ENCODE data around the gene PNPLA3. TPM values are rescaled to one million over a fixed set of nuclear protein-coding genes. Genes with fewer than 3 reads are reported as not detected.
A peak's percentile ranks its signal among the peaks of the same experiment; 100 is the strongest.

PNPLA3 gene, protein sequence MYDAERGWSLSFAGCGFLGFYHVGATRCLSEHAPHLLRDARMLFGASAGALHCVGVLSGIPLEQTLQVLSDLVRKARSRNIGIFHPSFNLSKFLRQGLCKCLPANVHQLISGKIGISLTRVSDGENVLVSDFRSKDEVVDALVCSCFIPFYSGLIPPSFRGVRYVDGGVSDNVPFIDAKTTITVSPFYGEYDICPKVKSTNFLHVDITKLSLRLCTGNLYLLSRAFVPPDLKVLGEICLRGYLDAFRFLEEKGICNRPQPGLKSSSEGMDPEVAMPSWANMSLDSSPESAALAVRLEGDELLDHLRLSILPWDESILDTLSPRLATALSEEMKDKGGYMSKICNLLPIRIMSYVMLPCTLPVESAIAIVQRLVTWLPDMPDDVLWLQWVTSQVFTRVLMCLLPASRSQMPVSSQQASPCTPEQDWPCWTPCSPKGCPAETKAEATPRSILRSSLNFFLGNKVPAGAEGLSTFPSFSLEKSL
- total RNA-seq (0.37 TPM), polyA plus RNA-seq (0.19 TPM)

DNA sequence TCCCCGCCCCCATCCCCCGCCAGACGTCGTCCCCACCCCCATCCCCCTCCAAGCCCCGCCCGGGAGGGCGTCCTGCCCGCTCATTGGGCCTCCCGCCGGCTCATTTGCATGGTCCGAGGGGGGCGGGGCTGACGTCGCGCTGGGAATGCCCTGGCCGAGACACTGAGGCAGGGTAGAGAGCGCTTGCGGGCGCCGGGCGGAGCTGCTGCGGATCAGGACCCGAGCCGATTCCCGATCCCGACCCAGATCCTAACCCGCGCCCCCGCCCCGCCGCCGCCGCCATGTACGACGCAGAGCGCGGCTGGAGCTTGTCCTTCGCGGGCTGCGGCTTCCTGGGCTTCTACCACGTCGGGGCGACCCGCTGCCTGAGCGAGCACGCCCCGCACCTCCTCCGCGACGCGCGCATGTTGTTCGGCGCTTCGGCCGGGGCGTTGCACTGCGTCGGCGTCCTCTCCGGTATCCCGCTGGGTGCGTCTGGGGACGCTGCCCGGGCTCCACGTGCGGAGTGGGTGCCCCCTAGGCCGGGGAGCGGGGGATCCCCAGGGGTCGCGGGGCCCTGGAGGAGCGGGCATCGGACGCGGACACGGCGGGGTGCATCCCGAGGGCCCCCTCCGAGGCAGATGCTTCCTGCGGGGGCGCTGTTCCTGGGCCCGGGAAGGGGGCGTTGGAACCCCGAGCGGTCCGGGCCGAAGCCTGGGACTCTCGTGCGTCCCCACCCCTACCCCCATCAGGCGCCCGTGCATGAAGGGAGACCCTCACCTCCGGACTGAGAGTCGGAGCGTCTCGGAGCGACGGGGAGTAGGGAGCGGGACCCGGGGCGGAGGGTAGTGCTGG is at the start of gene PNPLA3:
Gene PNPLA3, plus strand, starts transcription at position 175 of the 834 bp plus-strand sequence. Its CDS starts 107 bp downstream, at position 282.
- H3K27ac ChIP-seq (ENCODE audit: low read depth) = no peak within 1 kb of the TSS
- no peaks in the 10 kb centered on the region for H3K36me3 ChIP-seq (ENCODE audit: insufficient read depth)
- DNase-seq (ENCODE audit: extremely low spot score) = peak; percentile 73
- H3K4me3 ChIP-seq (ENCODE audit: low read depth, low read length) = peak within 1 kb of the TSS; percentile 49
- 1% methylated on average over 100 of the region's 100 CpGs for WGBS
- H3K4me1 ChIP-seq (ENCODE audit: insufficient read depth) = no peaks in the 10 kb centered on the region

DNA sequence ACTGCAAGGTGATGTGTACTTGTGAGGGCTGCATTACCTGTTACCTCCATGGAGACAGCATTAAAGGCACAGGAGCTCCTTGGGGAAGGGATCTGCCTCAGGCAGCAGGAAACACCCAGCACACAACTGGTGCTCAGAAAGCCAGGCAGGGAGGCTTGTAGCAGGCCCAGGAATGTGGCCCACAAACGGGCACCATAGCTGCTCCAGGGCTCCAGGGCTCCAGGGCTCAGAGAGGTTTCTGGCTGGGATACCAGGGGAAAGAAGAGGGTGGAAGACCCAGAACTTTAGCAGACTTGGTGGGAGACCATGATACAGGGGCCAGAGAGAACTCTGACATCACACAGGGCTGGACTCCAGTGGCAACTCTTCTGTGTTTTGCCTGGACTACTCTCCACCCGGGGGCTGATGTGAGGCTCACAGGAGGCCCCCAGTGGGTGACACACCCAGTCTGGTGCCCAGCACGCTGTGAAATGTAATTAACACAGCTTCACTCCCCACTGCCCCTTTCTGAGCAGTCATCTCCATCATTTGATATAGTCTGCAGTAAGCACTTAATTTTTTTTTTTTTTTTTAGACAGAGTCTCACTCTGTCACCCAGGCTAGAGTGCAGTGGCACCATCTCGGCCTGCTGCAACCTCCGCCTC is 46.6 kb upstream of the PNPLA3 start:
- H3K4me3 ChIP-seq (ENCODE audit: low read depth, low read length) = no peak overlapping the region
- no peaks in the 10 kb centered on the region for H3K4me1 ChIP-seq (ENCODE audit: insufficient read depth)
- H3K27ac ChIP-seq (ENCODE audit: low read depth) = no peak overlapping the region
- 66% methylated on average over 5 of the region's 5 CpGs for WGBS
- no peaks in the 10 kb centered on the region for H3K36me3 ChIP-seq (ENCODE audit: insufficient read depth)
- DNase-seq (ENCODE audit: extremely low spot score) = no peak

DNA sequence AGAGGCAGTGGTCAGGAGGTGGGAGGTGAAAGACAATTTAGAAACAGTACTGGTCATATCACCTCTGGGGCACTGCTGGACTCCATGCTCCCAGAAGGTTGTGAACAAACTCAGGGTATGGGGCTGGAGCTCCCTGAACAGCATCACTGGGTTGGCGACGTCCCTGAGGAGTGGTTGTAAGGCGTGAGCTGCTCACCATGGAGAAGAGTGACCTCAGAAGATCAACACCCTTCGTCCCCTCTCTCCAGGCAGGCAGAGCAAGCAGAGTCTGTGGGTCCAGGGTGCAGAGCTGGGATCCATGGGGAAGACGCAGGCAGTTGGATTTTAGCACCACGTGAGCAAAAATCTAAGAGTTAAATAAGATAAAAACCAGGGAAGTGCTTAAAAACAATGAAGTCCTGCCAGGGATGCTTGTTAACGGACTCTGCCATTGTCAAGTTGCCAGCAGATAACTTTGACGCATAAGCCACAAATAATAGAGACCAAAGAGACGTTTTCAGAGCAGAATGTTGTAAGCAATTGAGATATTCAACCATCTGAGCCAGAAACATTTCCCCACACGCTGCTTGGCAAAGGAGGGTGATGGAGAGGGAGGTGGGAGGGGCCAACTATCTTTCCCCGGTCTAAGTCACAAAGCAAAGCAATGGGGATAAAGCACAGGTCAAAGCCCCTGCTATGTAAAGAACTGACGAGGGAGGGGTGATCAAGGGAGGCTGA is 45.4 kb upstream of the PNPLA3 start:
- Histone ChIP-seq H3K27ac (ENCODE audit: low read depth) (no peak overlapping the region), H3K4me1 (ENCODE audit: insufficient read depth) (no peaks in the 10 kb centered on the region), H3K36me3 (ENCODE audit: insufficient read depth) (no peaks in the 10 kb centered on the region), H3K4me3 (ENCODE audit: low read depth, low read length) (no peak overlapping the region)
- DNase-seq (ENCODE audit: extremely low spot score) = no peak
- 31% methylated on average over 12 of the region's 12 CpGs for WGBS

DNA sequence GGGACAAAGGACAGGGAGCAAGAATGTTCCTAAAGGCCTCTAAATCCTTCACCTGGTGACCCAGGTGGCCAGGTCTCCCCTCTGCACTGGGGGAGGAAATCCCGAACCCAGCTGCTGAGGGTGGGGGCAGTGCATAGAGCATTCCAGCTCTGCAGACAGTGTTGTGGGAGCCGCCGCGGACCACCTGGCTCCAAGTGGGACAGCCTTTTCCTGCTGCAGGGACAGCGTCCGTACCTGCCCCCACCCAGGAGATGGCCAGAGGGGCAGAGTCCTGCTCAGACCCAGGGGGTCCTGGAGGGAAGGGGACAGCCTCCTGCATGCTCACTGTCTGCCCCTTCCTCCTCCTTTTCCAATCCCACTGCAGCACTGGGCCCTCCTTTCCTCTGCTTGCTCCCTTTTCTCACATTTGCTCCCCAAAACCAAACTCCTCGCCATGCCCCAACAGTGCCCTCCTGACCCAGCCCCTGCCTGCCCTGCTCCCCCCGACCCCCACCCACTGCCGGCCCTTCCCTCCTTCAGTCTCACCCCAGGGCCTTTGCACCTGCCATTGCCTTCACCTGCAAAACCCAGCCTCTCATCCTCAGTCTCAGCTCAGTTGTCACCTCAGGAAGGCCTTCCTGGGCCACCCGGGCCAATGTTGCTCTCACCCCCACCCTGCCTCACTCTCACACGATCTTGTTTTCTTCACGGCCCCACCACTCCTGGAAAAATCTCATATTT is 44.6 kb upstream of the PNPLA3 start:
- 70% methylated on average over 12 of the region's 12 CpGs for WGBS
- no peaks in the 10 kb centered on the region for H3K4me1 ChIP-seq (ENCODE audit: insufficient read depth)
- H3K27ac ChIP-seq (ENCODE audit: low read depth) = no peak overlapping the region
- DNase-seq (ENCODE audit: extremely low spot score) = no peak
- H3K36me3 ChIP-seq (ENCODE audit: insufficient read depth) = no peaks in the 10 kb centered on the region
- no peak overlapping the region for H3K4me3 ChIP-seq (ENCODE audit: low read depth, low read length)

DNA sequence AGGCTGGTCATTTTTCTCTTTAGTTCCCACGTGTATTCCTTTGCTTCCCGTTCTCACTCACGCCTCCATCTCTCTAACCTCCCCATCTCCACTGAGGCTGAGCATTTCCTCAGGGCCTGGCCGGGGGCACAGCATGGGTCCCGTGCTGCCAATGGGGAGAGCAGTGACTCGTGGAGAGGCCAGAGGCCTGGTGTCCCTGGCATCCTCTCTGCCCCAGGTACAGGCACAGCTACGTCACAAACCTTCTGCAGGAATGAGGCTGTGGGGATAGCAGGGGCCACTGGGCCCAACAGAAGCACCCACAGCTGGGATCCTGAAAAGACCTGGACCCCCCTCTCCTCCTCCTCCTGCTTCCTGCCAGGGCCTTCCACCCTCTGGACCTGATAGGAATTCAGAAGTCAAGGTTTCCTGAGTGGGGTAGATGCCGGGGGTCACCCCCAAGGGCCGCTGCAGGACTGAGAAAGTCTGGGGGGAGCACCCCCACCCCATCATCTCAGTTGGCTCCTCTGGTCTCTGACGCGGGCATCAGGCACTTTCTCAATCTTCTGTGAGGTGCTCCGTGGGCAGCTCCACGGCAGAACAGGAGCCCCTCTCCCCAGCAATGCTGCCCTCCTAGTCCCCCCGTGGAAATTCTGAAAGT is 43.6 kb upstream of the PNPLA3 start:
- no peak overlapping the region for H3K27ac ChIP-seq (ENCODE audit: low read depth)
- H3K36me3 ChIP-seq (ENCODE audit: insufficient read depth) = no peaks in the 10 kb centered on the region
- DNase-seq (ENCODE audit: extremely low spot score) = no peak
- H3K4me3 ChIP-seq (ENCODE audit: low read depth, low read length) = no peak overlapping the region
- WGBS = 83% methylated on average over 14 of the region's 14 CpGs
- no peaks in the 10 kb centered on the region for H3K4me1 ChIP-seq (ENCODE audit: insufficient read depth)

DNA sequence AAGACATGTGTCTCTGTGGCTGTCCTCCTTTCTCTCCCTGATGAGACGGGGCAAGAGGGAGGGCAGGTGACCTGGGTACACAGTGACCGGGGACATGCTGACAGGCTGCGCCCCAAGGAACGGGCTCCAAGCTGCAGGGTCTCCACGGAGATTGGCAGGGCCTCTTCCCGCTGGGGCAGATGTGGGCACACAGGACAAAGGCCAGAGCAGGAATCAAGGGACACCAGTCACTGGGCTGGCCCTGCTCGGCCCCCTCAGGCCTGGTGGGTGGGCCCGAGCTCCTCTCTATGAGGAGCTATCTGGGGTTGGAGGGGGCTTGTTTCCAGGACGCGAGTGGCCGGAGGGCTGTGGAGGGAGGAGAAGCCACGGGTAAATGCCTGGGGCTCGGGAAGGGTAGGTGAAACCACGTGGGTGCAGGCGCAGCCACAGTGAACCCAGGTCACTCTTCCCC is 43.0 kb upstream of the PNPLA3 start:
- Histone ChIP-seq H3K36me3 (ENCODE audit: insufficient read depth) (no peaks in the 10 kb centered on the region), H3K27ac (ENCODE audit: low read depth) (no peak overlapping the region), H3K4me3 (ENCODE audit: low read depth, low read length) (no peak overlapping the region), H3K4me1 (ENCODE audit: insufficient read depth) (no peaks in the 10 kb centered on the region)
- no peak for DNase-seq (ENCODE audit: extremely low spot score)
- WGBS = 84% methylated on average over 15 of the region's 15 CpGs

DNA sequence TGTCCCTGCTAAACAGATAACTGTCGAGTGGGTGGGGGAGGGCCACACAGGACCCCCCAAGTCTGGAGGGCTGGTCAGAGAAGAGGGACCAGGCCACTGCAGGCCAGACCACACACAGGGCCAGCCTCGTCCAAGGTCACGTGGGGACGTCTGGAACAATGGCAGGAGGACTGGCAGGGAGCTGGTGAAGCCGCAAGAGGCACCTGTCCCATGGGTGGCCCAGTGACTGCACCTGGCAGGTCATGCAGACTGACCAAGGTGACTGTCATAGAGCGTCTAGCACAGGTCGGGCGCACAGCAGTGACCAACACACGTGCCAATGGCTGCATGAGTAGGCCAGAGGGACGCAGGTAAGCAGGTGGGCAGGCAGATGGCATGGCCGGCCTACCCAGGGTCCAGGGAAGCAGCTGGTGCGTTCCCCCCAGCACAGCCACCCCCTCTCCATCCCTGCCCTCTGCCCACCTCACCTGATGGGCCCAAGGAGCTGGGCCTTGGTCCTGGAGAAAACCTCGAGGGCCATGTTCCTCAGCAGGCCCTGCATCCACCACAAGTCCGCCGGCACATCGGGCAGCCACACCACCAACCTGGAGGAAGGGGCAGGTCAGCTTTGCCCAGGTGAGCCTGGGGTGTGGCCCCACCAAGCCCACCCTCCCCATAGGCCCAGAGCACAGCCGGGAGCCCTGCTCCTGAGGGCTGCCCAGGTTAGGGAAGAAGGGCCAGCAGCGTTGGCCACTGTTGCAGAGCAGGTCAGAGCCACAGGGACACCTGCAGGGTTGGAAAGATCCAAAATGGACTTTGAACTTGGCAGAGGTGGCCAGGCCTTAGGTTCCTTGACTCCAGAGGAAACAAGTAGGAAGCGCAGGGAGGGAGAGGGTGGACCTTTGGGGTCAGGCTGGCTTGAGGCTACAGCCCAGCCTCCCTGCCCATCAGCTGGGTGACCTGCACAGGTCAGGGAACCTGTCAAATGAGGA is 42.2 kb upstream of the PNPLA3 start:
- Histone ChIP-seq H3K4me3 (ENCODE audit: low read depth, low read length) (no peak overlapping the region), H3K36me3 (ENCODE audit: insufficient read depth) (no peaks in the 10 kb centered on the region), H3K4me1 (ENCODE audit: insufficient read depth) (no peaks in the 10 kb centered on the region), H3K27ac (ENCODE audit: low read depth) (no peak overlapping the region)
- DNase-seq (ENCODE audit: extremely low spot score) = no peak
- WGBS = 86% methylated on average over 19 of the region's 19 CpGs

DNA sequence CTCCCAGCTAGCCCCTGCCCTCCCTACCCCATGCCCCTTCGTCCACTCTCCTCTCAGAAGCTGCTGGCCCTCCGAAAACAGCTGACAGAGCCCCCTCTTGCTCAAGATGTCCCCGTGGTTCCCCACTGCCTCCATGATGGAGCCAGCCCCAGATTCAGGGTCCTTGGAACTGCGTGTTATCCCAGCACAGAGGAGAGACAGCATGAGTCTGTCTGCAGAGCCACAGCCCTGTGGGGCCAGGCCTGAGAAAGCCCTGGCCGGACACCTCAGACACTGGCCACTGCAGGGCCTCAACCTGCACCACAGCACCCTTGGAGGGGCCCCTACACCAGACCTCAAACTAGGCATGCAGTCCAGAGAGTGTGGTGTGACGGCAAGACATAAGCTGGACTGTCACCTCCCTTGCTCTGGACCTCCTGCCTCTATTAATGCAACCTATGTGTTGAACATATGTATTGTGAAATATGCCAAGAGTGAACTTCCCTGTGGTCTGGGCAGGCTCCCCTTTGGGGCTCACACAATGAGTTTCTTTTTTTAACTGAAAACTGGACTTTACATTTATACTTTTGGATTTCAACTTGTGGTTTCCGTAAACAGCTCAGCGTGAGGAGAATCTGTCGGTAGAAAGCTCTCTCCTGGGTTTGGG is 41.4 kb upstream of the PNPLA3 start:
- no peak for DNase-seq (ENCODE audit: extremely low spot score)
- Histone ChIP-seq H3K27ac (ENCODE audit: low read depth) (no peak overlapping the region), H3K4me1 (ENCODE audit: insufficient read depth) (no peaks in the 10 kb centered on the region), H3K4me3 (ENCODE audit: low read depth, low read length) (no peak overlapping the region), H3K36me3 (ENCODE audit: insufficient read depth) (no peaks in the 10 kb centered on the region)
- WGBS = 82% methylated on average over 9 of the region's 9 CpGs

DNA sequence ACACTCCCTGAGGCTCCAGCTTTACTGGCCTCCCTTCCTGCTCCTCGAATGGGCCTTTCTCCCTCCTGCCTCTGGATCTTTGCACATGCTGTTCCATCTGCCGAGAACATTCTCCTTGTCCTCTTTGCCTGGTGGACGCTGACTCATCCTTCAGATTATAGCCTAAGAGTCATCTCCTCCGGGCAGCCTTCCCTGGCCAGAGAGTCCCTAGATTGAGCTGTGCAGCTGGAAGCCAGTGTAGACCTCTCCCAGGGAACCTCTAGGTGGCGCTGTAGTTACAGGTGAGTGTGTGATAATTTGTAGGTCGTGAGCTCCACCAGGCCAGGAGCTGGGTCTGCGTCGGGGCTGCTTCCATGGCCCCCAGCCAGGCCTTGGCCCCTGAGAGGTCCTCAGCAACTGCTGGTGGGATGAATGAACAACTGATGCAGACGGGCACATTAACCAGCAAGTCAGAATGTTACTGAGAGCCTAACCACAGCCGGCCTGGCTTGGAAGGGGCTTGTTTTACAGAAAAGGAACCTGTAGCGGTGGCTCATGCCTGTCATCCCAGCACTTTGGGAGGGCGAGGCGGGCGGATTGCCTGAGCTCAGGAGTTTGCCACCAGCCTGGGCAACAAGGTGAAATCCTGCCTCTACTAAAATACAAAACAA is 40.5 kb upstream of the PNPLA3 start:
- no peak overlapping the region for H3K4me3 ChIP-seq (ENCODE audit: low read depth, low read length)

DNA sequence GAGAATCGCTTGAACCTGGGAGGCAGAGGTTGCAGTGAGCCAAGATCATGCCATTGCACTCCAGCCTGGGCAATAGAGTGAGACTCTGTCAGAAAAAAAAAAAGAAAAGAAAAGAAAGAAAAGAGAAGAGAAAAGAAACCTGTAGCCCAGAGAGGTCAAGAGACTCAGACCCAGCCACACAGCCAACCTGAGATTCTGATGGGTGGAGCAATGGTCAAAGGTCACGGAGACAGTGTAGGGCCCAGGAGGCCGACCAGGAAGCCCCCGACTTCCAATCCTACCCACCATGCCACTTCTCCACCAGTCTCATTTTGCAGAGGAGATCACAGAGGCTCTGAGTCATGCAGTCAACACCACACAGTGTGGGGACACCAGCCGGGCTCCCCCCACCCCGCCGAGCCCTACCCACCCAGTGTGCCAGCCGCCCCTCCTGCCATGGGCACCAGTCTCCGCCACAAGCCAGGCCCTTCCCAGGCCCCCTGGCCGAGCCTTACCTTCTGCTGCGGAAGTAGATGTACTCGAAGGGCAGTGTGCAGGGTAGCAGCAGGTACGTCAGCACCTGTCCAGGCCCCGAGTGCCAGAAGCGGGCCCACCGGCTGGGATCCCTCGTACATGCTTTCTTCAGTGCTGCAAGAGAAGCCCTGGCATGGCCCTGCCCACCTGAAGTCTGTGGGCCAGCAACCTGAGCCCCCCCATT is 39.7 kb upstream of the PNPLA3 start:
- H3K4me1 ChIP-seq (ENCODE audit: insufficient read depth) = no peaks in the 10 kb centered on the region
- no peak for DNase-seq (ENCODE audit: extremely low spot score)
- H3K36me3 ChIP-seq (ENCODE audit: insufficient read depth) = no peaks in the 10 kb centered on the region
- WGBS = 91% methylated on average over 17 of the region's 17 CpGs
- H3K27ac ChIP-seq (ENCODE audit: low read depth) = no peak overlapping the region
- no peak overlapping the region for H3K4me3 ChIP-seq (ENCODE audit: low read depth, low read length)

More for the DNA sequence above, 40.5 kb upstream of the PNPLA3 start:
- no peak for DNase-seq (ENCODE audit: extremely low spot score)
- no peaks in the 10 kb centered on the region for H3K4me1 ChIP-seq (ENCODE audit: insufficient read depth)
- no peaks in the 10 kb centered on the region for H3K36me3 ChIP-seq (ENCODE audit: insufficient read depth)
- H3K27ac ChIP-seq (ENCODE audit: low read depth) = no peak overlapping the region
- WGBS = 41% methylated on average over 14 of the region's 14 CpGs
